HEK293 (cell line): ENCODE data around the gene IL11RA.

Experiments
- EGR2 ChIP-seq: fragments of 450-650 bp; formaldehyde crosslinking; IDR thresholded peaks from 2 replicates; pipeline ENCODE4 v1.5.1; 2016; ENCODE audit warnings: low read depth, missing biosample characterization, missing genetic modification characterization
- FEZF1 ChIP-seq: fragments of 450-650 bp; formaldehyde crosslinking; IDR thresholded peaks from 2 replicates; pipeline ENCODE4 v1.5.1; 2016; ENCODE audit warnings: missing biosample characterization, missing genetic modification characterization
- GLI2 ChIP-seq: fragments of 450-650 bp; formaldehyde crosslinking; IDR thresholded peaks from 2 replicates; pipeline ENCODE4; 2017; ENCODE audit warnings: missing biosample characterization, missing genetic modification characterization, low read depth, borderline replicate concordance
- HOXA7 ChIP-seq: sonication (generic); formaldehyde crosslinking; IDR thresholded peaks from 2 replicates; pipeline ENCODE4 v1.8.1; 2022; ENCODE audit warnings: missing genetic modification reagents, borderline replicate concordance
- KLF9 ChIP-seq: fragments of 450-650 bp; formaldehyde crosslinking; IDR thresholded peaks from 2 replicates; pipeline ENCODE4 v1.5.1; 2016; ENCODE audit warnings: missing biosample characterization, missing genetic modification characterization, low read depth
- OSR2 ChIP-seq: fragments of 450-650 bp; formaldehyde crosslinking; IDR thresholded peaks from 2 replicates; pipeline ENCODE4 v1.5.1; 2016; ENCODE audit warnings: missing biosample characterization, missing genetic modification characterization
- PRDM10 ChIP-seq: fragments of 450-650 bp; formaldehyde crosslinking; IDR thresholded peaks from 2 replicates; pipeline ENCODE4 v1.5.1; 2016; ENCODE audit warnings: missing biosample characterization, missing genetic modification characterization
- SALL2 ChIP-seq: fragments of 450-650 bp; formaldehyde crosslinking; IDR thresholded peaks from 2 replicates; pipeline ENCODE4 v1.5.0; 2017; ENCODE audit warnings: missing biosample characterization, mild to moderate bottlenecking, missing genetic modification characterization, borderline replicate concordance
- YY1 ChIP-seq: fragments of 450-650 bp; formaldehyde crosslinking; IDR thresholded peaks from 2 replicates; pipeline ENCODE4 v1.5.1; 2018; ENCODE audit warnings: missing biosample characterization, missing genetic modification characterization
- ZBTB48 ChIP-seq: fragments of 450-650 bp; formaldehyde crosslinking; IDR thresholded peaks from 2 replicates; pipeline ENCODE4 v1.5.1; 2016; ENCODE audit warnings: missing biosample characterization, missing genetic modification characterization
- ZBTB7A ChIP-seq: fragments of 450-650 bp; formaldehyde crosslinking; IDR thresholded peaks from 2 replicates; pipeline ENCODE4 v1.5.1; 2016; ENCODE audit warnings: low read depth, missing biosample characterization, missing genetic modification characterization
- ZNF114 ChIP-seq: fragments of 450-650 bp; formaldehyde crosslinking; IDR thresholded peaks from 2 replicates; pipeline ENCODE4 v1.5.0; 2017; ENCODE audit warnings: missing biosample characterization, missing genetic modification characterization
- ZNF148 ChIP-seq: fragments of 450-650 bp; formaldehyde crosslinking; IDR thresholded peaks from 2 replicates; pipeline ENCODE4 v1.5.0; 2017; ENCODE audit warnings: missing biosample characterization, missing genetic modification characterization, borderline replicate concordance
- ZNF2 ChIP-seq: fragments of 450-650 bp; formaldehyde crosslinking; IDR thresholded peaks from 2 replicates; pipeline ENCODE4 v1.5.1; 2016; ENCODE audit warnings: missing biosample characterization, missing genetic modification characterization
- ZNF202 ChIP-seq: fragments of 450-650 bp; formaldehyde crosslinking; IDR thresholded peaks from 2 replicates; pipeline ENCODE4 v1.5.1; 2016; ENCODE audit warnings: missing biosample characterization, missing genetic modification characterization, borderline replicate concordance
- ZNF248 ChIP-seq: fragments of 450-650 bp; formaldehyde crosslinking; IDR thresholded peaks from 2 replicates; pipeline ENCODE4 v1.5.1; 2017; ENCODE audit warnings: missing biosample characterization, missing genetic modification characterization
- ZNF26 ChIP-seq: fragments of 450-650 bp; formaldehyde crosslinking; IDR thresholded peaks from 2 replicates; pipeline ENCODE4 v1.5.1; 2016; ENCODE audit warnings: missing biosample characterization, missing genetic modification characterization
- ZNF311 ChIP-seq: fragments of 450-650 bp; formaldehyde crosslinking; IDR thresholded peaks from 2 replicates; pipeline ENCODE4 v1.5.1; 2017; ENCODE audit warnings: missing biosample characterization, missing genetic modification characterization, borderline replicate concordance
- ZNF350 ChIP-seq: fragments of 450-650 bp; formaldehyde crosslinking; IDR thresholded peaks from 2 replicates; pipeline ENCODE4 v1.5.0; 2017; ENCODE audit warnings: missing biosample characterization, mild to moderate bottlenecking, missing genetic modification characterization
- ZNF362 ChIP-seq: fragments of 450-650 bp; formaldehyde crosslinking; IDR thresholded peaks from 2 replicates; pipeline ENCODE4 v1.5.1; 2016; ENCODE audit warnings: missing biosample characterization, missing genetic modification characterization
- ZNF391 ChIP-seq: fragments of 450-650 bp; formaldehyde crosslinking; IDR thresholded peaks from 2 replicates; pipeline ENCODE4 v1.5.1; 2016; ENCODE audit warnings: low read depth, missing biosample characterization, missing genetic modification characterization, borderline replicate concordance
- ZNF398 ChIP-seq: fragments of 450-650 bp; formaldehyde crosslinking; IDR thresholded peaks from 2 replicates; pipeline ENCODE4 v1.5.1; 2017; ENCODE audit warnings: missing biosample characterization, missing genetic modification characterization
- ZNF510 ChIP-seq: fragments of 450-650 bp; formaldehyde crosslinking; IDR thresholded peaks from 2 replicates; pipeline ENCODE4 v1.5.1; 2018; ENCODE audit warnings: mild to moderate bottlenecking, missing genetic modification characterization, missing biosample characterization; ENCODE audit not compliant: insufficient replicate concordance
- ZNF560 ChIP-seq: fragments of 450-650 bp; formaldehyde crosslinking; IDR thresholded peaks from 2 replicates; pipeline ENCODE4 v1.5.1; 2017; ENCODE audit warnings: missing biosample characterization, missing genetic modification characterization, borderline replicate concordance
- ZNF707 ChIP-seq: fragments of 450-650 bp; formaldehyde crosslinking; IDR thresholded peaks from 2 replicates; pipeline ENCODE4 v1.5.1; 2016; ENCODE audit warnings: missing biosample characterization, missing genetic modification characterization
- ZNF837 ChIP-seq: fragments of 450-650 bp; formaldehyde crosslinking; IDR thresholded peaks from 2 replicates; pipeline ENCODE4 v1.5.1; 2016; ENCODE audit warnings: missing biosample characterization, missing genetic modification characterization
- ZSCAN30 ChIP-seq: fragments of 450-650 bp; IDR thresholded peaks from 2 replicates; pipeline ENCODE4 v1.5.1; 2018; ENCODE audit warnings: missing biosample characterization, mild to moderate bottlenecking, missing genetic modification characterization, moderate library complexity

Gene IL11RA

GRCh38 chr9:34664281-34665066 is 12.5 kb downstream of the IL11RA start (continued):
- TF ChIP-seq ZNF362 (tag by site-specific recombination) (no peak), ZNF2 (tag by site-specific recombination) (no peak), ZBTB48 (tag by site-specific recombination) (peak; percentile 36; the same call in 1 of the 2 replicates), HOXA7 (CRISPR knock-in tag) (no peak), ZNF26 (tag by site-specific recombination) (no peak), ZNF248 (tag by site-specific recombination) (no peak), ZNF202 (tag by site-specific recombination) (no peak), EGR2 (tag by site-specific recombination) (no peak), PRDM10 (tag by site-specific recombination) (peak; percentile 32; the same call in 1 of the 2 replicates), ZNF707 (tag by site-specific recombination) (no peak), ZNF510 (no peak), ZNF114 (no peak), ZNF398 (tag by site-specific recombination) (no peak), ZBTB7A (tag by site-specific recombination) (no peak), SALL2 (tag by site-specific recombination) (no peak), ZNF391 (no peak), ZNF148 (tag by site-specific recombination) (no peak), GLI2 (no peak), ZSCAN30 (0 out of 2 replicates have a peak, but pooled peaks have one; percentile 17), ZNF311 (tag by site-specific recombination) (no peak), FEZF1 (tag by site-specific recombination) (no peak), ZNF837 (tag by site-specific recombination) (no peak), KLF9 (tag by site-specific recombination) (no peak), OSR2 (tag by site-specific recombination) (no peak), ZNF560 (tag by site-specific recombination) (no peak), YY1 (tag by site-specific recombination) (no peak), ZNF350 (tag by site-specific recombination) (no peak)
